B cell (primary cell): Measurements from ENCODE around the gene CDK13. TPM values are rescaled to one million over a fixed set of nuclear protein-coding genes. Genes with fewer than 3 reads are reported as not detected.

Source experiments
- ATAC-seq: fragments of 200-7000 bp; cut with Tn5 transposase; one replicate; pipeline ENCODE4 v1.10.0; 2021; ENCODE audit warnings: low read depth, mild to moderate bottlenecking, moderate number of reproducible peaks, moderate library complexity
- CTCF ChIA-PET: fragments of 350-600 bp; sonication (Branson Sonifier 250); formaldehyde crosslinking; loops from one replicate; lab custom pipeline; 2021; ENCODE audit warnings: antibody characterized with exemption, inconsistent platforms; lab: Charles Lee
- POLR2A ChIA-PET: fragments of 350-600 bp; sonication (Branson Sonifier 250); formaldehyde crosslinking; loops from one replicate; lab custom pipeline; 2021; ENCODE audit warnings: antibody characterized with exemption; lab: Charles Lee
- DNase-seq: peaks from one replicate; pipeline ENCODE4 v3.0.0; 2013
- H2AFZ ChIP-seq: 2 replicates; pipeline ENCODE4 v1.6.1; 2012; ENCODE audit warnings: mild to moderate bottlenecking, low read depth, low read length; ENCODE audit not compliant: insufficient read depth, poor library complexity, severe bottlenecking
- H3K27ac ChIP-seq, 2 donors: 1 replicate in 1 of 2; 2 replicates in 1 of 2; pipeline ENCODE4 v1.5.1; 2012 to 2013; ENCODE audit warnings: low read length in 2 of 2, mild to moderate bottlenecking in 2 of 2, moderate library complexity in 1 of 2
- H3K27me3 ChIP-seq, 4 experiments: fragments of 200-600 bp in 1 of 4; sonication (generic) in 1 of 4; replicated peaks in 1 of 4; 1 replicate in 2 of 4; 2 replicates in 2 of 4; pipeline versions ENCODE4 v1.6.1 to v1.7.0; 2013 to 2016; ENCODE audit warnings: low read length in 3 of 4, mild to moderate bottlenecking in 2 of 4, mixed read lengths in 1 of 4, moderate library complexity in 1 of 4; ENCODE audit not compliant: insufficient read depth in 4 of 4, control insufficient read depth in 3 of 4; ENCODE audit errors: control extremely low read depth in 1 of 4
- H3K36me3 ChIP-seq, 2 experiments: replicated peaks in 1 of 2; 1 replicate in 1 of 2; 2 replicates in 1 of 2; pipeline versions ENCODE4 v1.6.1 to v1.7.1; 2013; ENCODE audit warnings: low read length in 1 of 2; ENCODE audit not compliant: insufficient read depth in 2 of 2, control insufficient read depth in 1 of 2; ENCODE audit errors: control extremely low read depth in 1 of 2, extremely low read depth in 1 of 2
- H3K4me1 ChIP-seq, 2 donors: fragments of 200-600 bp in 1 of 2; sonication (generic) in 1 of 2; 1 replicate in 1 of 2; 2 replicates in 1 of 2; pipeline versions ENCODE4 v1.5.1 to v1.6.1; 2013 to 2017; ENCODE audit warnings: low read length in 2 of 2; ENCODE audit not compliant: control insufficient read depth in 2 of 2, insufficient read depth in 2 of 2
- H3K4me2 ChIP-seq: replicated peaks from 2 replicates; pipeline ENCODE3; 2012; ENCODE audit warnings: mild to moderate bottlenecking, low read depth, low read length; ENCODE audit not compliant: poor library complexity, severe bottlenecking
- H3K4me3 ChIP-seq, 5 experiments: fragments of 200-600 bp in 1 of 5; sonication (generic) in 1 of 5; 1 replicate in 3 of 5; 2 replicates in 2 of 5; pipeline versions ENCODE4 v1.5.1 to v1.7.0; 2011 to 2016; ENCODE audit warnings: low read length in 4 of 5, mild to moderate bottlenecking in 4 of 5, low read depth in 2 of 5, control low read depth in 1 of 5, moderate library complexity in 1 of 5; ENCODE audit not compliant: insufficient read depth in 1 of 5; ENCODE audit errors: control extremely low read depth in 1 of 5, extremely low read depth in 1 of 5
- H3K79me2 ChIP-seq: fragments of 200-600 bp; sonication (generic); one replicate; pipeline ENCODE4 v1.6.0; 2016; ENCODE audit warnings: low read length; ENCODE audit not compliant: control insufficient read depth, insufficient read depth
- H3K9ac ChIP-seq: fragments of 200-600 bp; sonication (generic); 2 replicates; pipeline ENCODE4 v1.6.1; 2017; ENCODE audit warnings: mild to moderate bottlenecking, low read length, moderate library complexity
- H3K9me3 ChIP-seq, 3 donors: one replicate each; pipeline versions ENCODE4 v1.6.1 to v1.7.1; 2013; ENCODE audit warnings: low read length in 2 of 3; ENCODE audit not compliant: control insufficient read depth in 2 of 3, insufficient read depth in 1 of 3; ENCODE audit errors: control extremely low read depth in 1 of 3
- H4K20me1 ChIP-seq: 2 replicates; pipeline ENCODE4 v1.6.0; 2012; ENCODE audit warnings: mild to moderate bottlenecking, low read length; ENCODE audit not compliant: insufficient read depth, control insufficient read depth, poor library complexity, severe bottlenecking
- H3K27ac Mint-ChIP-seq: one replicate; pipeline ENCODE4 v1.8.0; 2021; ENCODE audit warnings: mixed read lengths
- H3K27me3 Mint-ChIP-seq: one replicate; pipeline ENCODE4 v1.8.0; 2021; ENCODE audit warnings: mixed read lengths
- H3K4me1 Mint-ChIP-seq: one replicate; pipeline ENCODE4 v1.8.0; 2021; ENCODE audit warnings: mixed read lengths
- H3K4me3 Mint-ChIP-seq: one replicate; pipeline ENCODE4 v1.8.0; 2021; ENCODE audit warnings: mixed read lengths
- H3K9me3 Mint-ChIP-seq: one replicate; pipeline ENCODE4 v1.8.0; 2022; ENCODE audit warnings: mixed read lengths; ENCODE audit not compliant: insufficient read depth
- CTCF ChIP-seq: fragments of 200-600 bp; IDR thresholded peaks from one replicate; pipeline ENCODE4 v1.8.0; 2022; ENCODE audit warnings: antibody characterized with exemption, mild to moderate bottlenecking
- EZH2 ChIP-seq: IDR thresholded peaks from 2 replicates; pipeline ENCODE4 v1.6.1; 2012; ENCODE audit warnings: borderline replicate concordance, low read depth, mild to moderate bottlenecking, moderate library complexity, low read length; ENCODE audit not compliant: insufficient read depth, poor library complexity, severe bottlenecking
- WGBS: methylation state at CpG from one replicate; pipeline ENCODE4 v1.1.5; 2013; ENCODE audit warnings: missing lambda C conversion rate; ENCODE audit not compliant: insufficient coverage; 5-methylcytosine and 5-hydroxymethylcytosine counted together
- intact Hi-C: fragments of 100-400 bp; cut with micrococcal nuclease; formaldehyde crosslinking; loops from one replicate; pipeline ENCODE4 v1.10.0; 2022
- polyA plus RNA-seq: library from polyadenylated mRNA; depleted of rRNA; stranded (reverse); fragments of >200 nt; gene quantifications from 2 replicates; pipeline ENCODE4 v1.2.3, GENCODE V29; 2012
- total RNA-seq, 2 donors: library from RNA; stranded (reverse); fragments of 120-200 nt in 1 of 2; gene quantifications; 1 replicate in 1 of 2; 2 replicates in 1 of 2; pipeline versions ENCODE4 v1.2.3 to v1.2.4, GENCODE V29; 2013 to 2022

The CDK13 gene
- total and polyA plus RNA-seq, 2 donors (not counting 1 experiment from before 2014, with no cell fraction given): 56.1 to 146 TPM

- intact Hi-C loops: no loop called here
- H3K27ac Mint-ChIP-seq: no peak overlapping the region
- no CpG with 5 or more reads among the region's 2 CpGs for WGBS
- CTCF ChIA-PET: no interaction called here
- Histone ChIP-seq H3K9me3 (no peaks in the 10 kb centered on the region), H3K27me3 (peaks cover 0 to 2% (median 0%) of the 10 kb centered on the region in 4 experiments), H2AFZ (no peak overlapping the region), H3K4me2 (no peak overlapping the region), H3K36me3 (no peaks in the 10 kb centered on the region), H4K20me1 (no peaks in the 10 kb centered on the region), H3K79me2 (no peaks in the 10 kb centered on the region), H3K9ac (no peak overlapping the region), H3K4me3 (no peak overlapping the region), H3K4me1 (no peaks in the 10 kb centered on the region), H3K27ac (no peak overlapping the region)
- DNase-seq (no peak), ATAC-seq (no peak)
- H3K4me3 Mint-ChIP-seq: no peak overlapping the region
- POLR2A ChIA-PET: no interaction called here
- H3K27me3 Mint-ChIP-seq: peaks cover 16% of the 10 kb centered on the region
- no peaks in the 10 kb centered on the region for H3K9me3 Mint-ChIP-seq
- H3K4me1 Mint-ChIP-seq: no peaks in the 10 kb centered on the region
- TF ChIP-seq CTCF: no peak
- TF ChIP-seq EZH2: no peak
Measured at GRCh38 chr7:39924122-39924521, 25.9 kb upstream of the CDK13 start.

- DNase-seq: no peak
- no peaks in the 10 kb centered on the region for H3K9me3 Mint-ChIP-seq
- no peak overlapping the region for H3K4me3 Mint-ChIP-seq
- Histone ChIP-seq H3K79me2 (no peaks in the 10 kb centered on the region), H3K9me3 (no peaks in the 10 kb centered on the region), H3K4me3 (no peak overlapping the region), H3K36me3 (no peaks in the 10 kb centered on the region), H3K4me2 (no peak overlapping the region), H3K9ac (no peak overlapping the region), H2AFZ (no peak overlapping the region), H3K27ac (no peak overlapping the region), H3K27me3 (no peaks in the 10 kb centered on the region), H4K20me1 (no peaks in the 10 kb centered on the region), H3K4me1 (no peaks in the 10 kb centered on the region)
- no peaks in the 10 kb centered on the region for H3K4me1 Mint-ChIP-seq
- ChIA-PET CTCF (interaction anchor here (0.6 kb wide), 1 partner anchor 536 kb away, joined by 3 read pairs; no protein-coding TSS in a partner anchor), POLR2A (interaction anchor here (0.6 kb wide), 1 partner anchor 23 kb away, joined by 8 read pairs; no protein-coding TSS in a partner anchor)
- H3K27ac Mint-ChIP-seq: no peak overlapping the region
- intact Hi-C loops: no loop called here
- no peak for ATAC-seq
- peaks cover 16% of the 10 kb centered on the region for H3K27me3 Mint-ChIP-seq
- no peak for TF ChIP-seq EZH2
- no peak for TF ChIP-seq CTCF
Measured at GRCh38 chr7:39926111-39926510, 23.9 kb upstream of the CDK13 start.
